Gastroesophageal sphincter (tissue), 4 donors: Measurements from ENCODE around the gene TNFSF10. TPM values are rescaled to one million over a fixed set of nuclear protein-coding genes. Genes with fewer than 3 reads are reported as not detected.

Experiments
- ATAC-seq: fragments of 150-250 bp; one replicate; pipeline ENCODE4 v1.9.1; 2016; ENCODE audit warnings: mild to moderate bottlenecking, moderate library complexity
- H3K27ac ChIP-seq, 4 donors: fragments of 200-600 bp; sonication (generic) in 3 of 4; 1 replicate in 3 of 4; 2 replicates in 1 of 4; pipeline ENCODE4 v1.5.1; 2016 to 2019
- H3K27me3 ChIP-seq: fragments of 200-600 bp; sonication (generic); one replicate; pipeline ENCODE4 v1.5.1; 2019
- H3K36me3 ChIP-seq, 2 donors: fragments of 200-600 bp; sonication (generic); one replicate each; pipeline ENCODE4 v1.5.1; 2019; ENCODE audit warnings: control low read depth in 1 of 2
- H3K4me1 ChIP-seq, 3 donors: fragments of 200-600 bp; sonication (generic); 1 replicate in 2 of 3; 2 replicates in 1 of 3; pipeline ENCODE4 v1.5.1; 2016 to 2019; ENCODE audit warnings: control low read depth in 2 of 3
- H3K4me3 ChIP-seq, 2 donors: fragments of 200-600 bp; sonication (generic); one replicate each; pipeline ENCODE4 v1.5.1; 2019; ENCODE audit warnings: mild to moderate bottlenecking in 1 of 2, moderate library complexity in 1 of 2
- H3K9me3 ChIP-seq, 3 donors: fragments of 200-600 bp; sonication (generic); one replicate each; pipeline ENCODE4 v1.5.1; 2017 to 2019; ENCODE audit warnings: control low read depth in 2 of 3
- EP300 ChIP-seq: sonication (generic); formaldehyde crosslinking; IDR thresholded peaks from one replicate; pipeline ENCODE4 v1.6.1; 2017; ENCODE audit warnings: antibody characterized with exemption, mild to moderate bottlenecking
- POLR2A ChIP-seq, 2 donors: fragments of 450-650 bp; IDR thresholded peaks; one replicate each; pipeline ENCODE4 v1.6.1; 2017; ENCODE audit warnings: antibody characterized with exemption in 2 of 2, mild to moderate bottlenecking in 2 of 2, moderate library complexity in 1 of 2
- POLR2AphosphoS5 ChIP-seq: sonication (generic); formaldehyde crosslinking; IDR thresholded peaks from one replicate; pipeline ENCODE4 v1.6.1; 2017; ENCODE audit warnings: antibody characterized with exemption
- WGBS, 2 donors: methylation state at CpG; one replicate each; pipeline ENCODE4 v1.1.5; 2018; ENCODE audit warnings: low coverage in 1 of 2; 5-methylcytosine and 5-hydroxymethylcytosine counted together
- total RNA-seq, 4 donors: library from RNA; depleted of rRNA; stranded (reverse); fragments of >200 nt; gene quantifications; one replicate each; pipeline ENCODE4 v1.1.0, GENCODE V29; 2016
- TF ChIP-seq, protein P1 (sequence below), 4 experiments: fragments of 200-600 bp in 2 of 4; fragments of 450-650 bp in 2 of 4; sonication (generic) in 1 of 4; IDR thresholded peaks; one replicate each; pipeline ENCODE4 v1.5.1; 2017 to 2019; ENCODE audit warnings: antibody characterized with exemption in 4 of 4, mild to moderate bottlenecking in 2 of 4, moderate library complexity in 2 of 4

TNFSF10 gene
- total RNA-seq, 4 donors from 2014 or later = 21.5 to 32.3 (median 27.1) TPM

DNA sequence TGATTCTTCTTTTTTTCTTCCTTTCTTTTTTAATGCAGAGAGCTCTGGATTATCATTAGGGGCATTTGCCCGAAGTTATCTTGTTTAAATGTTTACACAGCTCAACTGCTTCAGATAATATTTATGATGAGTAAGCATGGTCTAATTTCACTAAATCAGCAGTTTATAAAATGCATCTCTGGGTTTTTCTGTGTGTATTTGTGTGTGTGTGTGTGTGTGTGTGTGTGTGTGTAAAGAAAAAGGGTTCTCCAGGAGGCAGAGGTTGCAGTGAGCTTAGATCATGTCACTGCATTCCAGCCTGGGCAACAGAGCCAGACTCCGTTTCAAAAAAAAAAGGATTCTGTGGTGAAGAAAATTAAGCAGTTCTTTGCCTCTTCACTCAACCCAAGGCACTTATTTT lies 25.9 kb upstream of the TNFSF10 start:
- TF ChIP-seq EP300 = no peak
- no peak for TF ChIP-seq POLR2A (IDR thresholded peaks at IDR 0.05)
- TF ChIP-seq, protein P1, sequence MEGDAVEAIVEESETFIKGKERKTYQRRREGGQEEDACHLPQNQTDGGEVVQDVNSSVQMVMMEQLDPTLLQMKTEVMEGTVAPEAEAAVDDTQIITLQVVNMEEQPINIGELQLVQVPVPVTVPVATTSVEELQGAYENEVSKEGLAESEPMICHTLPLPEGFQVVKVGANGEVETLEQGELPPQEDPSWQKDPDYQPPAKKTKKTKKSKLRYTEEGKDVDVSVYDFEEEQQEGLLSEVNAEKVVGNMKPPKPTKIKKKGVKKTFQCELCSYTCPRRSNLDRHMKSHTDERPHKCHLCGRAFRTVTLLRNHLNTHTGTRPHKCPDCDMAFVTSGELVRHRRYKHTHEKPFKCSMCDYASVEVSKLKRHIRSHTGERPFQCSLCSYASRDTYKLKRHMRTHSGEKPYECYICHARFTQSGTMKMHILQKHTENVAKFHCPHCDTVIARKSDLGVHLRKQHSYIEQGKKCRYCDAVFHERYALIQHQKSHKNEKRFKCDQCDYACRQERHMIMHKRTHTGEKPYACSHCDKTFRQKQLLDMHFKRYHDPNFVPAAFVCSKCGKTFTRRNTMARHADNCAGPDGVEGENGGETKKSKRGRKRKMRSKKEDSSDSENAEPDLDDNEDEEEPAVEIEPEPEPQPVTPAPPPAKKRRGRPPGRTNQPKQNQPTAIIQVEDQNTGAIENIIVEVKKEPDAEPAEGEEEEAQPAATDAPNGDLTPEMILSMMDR (IDR thresholded peaks at IDR 0.05) = no peak
- no peak for TF ChIP-seq POLR2AphosphoS5
- H3K27ac ChIP-seq = no peak overlapping the region
- no peaks in the 10 kb centered on the region for H3K27me3 ChIP-seq
- no peak overlapping the region for H3K4me3 ChIP-seq
- no peaks in the 10 kb centered on the region for H3K9me3 ChIP-seq
- ATAC-seq = no peak
- no peaks in the 10 kb centered on the region for H3K36me3 ChIP-seq
- 51 to 60% methylated on average over 2 of the region's 2 CpGs for WGBS, 2 donors
- H3K4me1 ChIP-seq = peaks cover 0 to 24% (median 0%) of the 10 kb centered on the region in 3 donors

DNA sequence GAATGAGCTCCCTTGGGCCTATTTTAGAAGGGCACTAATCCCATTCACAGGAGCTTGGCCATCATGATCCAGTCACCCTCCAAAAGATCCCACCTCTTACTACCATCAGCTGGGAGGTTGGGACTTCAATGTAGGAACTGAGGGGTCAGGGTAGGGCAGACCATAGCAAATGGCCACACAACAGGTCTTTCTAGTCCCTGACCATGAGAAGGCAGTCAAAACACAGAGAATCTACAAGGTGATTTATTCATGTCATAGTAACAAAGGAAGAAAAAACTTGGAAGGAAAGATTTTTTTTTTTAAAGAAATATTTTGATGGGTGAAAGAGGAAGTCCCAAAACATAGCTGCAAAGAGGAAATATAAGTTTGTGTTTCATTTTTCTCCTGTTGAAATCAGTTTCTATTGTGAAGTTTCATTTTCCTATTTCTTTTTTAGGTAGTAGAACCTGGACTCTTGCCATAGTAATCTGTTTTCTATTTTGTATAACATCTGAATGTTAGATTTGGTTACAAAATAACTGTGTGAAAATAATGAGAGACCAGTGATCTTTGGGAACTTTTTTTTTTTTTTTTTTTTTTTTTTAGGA lies 23.5 kb upstream of the TNFSF10 start:
- Histone ChIP-seq H3K27me3 (no peaks in the 10 kb centered on the region), H3K4me1 (peaks cover 4 to 44% (median 9%) of the 10 kb centered on the region in 3 donors), H3K27ac (peak overlapping the region in 1 of 4 donors; percentile 2), H3K36me3 (no peaks in the 10 kb centered on the region), H3K9me3 (no peaks in the 10 kb centered on the region), H3K4me3 (no peak overlapping the region)
- no peak for ATAC-seq
- TF ChIP-seq POLR2A (IDR thresholded peaks at IDR 0.05) (no peak), EP300 (no peak), POLR2AphosphoS5 (no peak)
- TF ChIP-seq, protein P1 (IDR thresholded peaks at IDR 0.05) = no peak

DNA sequence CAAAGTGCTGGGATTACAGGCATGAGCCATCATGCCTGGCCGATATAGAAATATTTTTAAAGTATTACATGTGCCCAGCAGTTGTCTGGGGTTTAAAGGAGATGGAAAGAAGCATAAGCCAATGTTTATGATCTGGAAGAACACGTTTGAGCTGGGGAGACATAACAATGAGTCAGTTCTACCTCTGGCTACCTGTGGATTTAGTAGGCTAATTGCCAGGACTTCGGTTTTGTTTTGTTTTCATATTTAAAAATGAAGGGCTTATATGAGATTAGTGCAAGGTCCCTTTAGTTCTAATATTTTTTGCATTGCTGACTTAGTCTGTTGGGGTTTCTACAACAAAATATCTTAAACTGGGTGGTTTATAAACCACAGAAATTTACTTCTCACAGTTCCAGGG lies 22.9 kb upstream of the TNFSF10 start:
- no peaks in the 10 kb centered on the region for H3K27me3 ChIP-seq
- 49 to 51% methylated on average over 3 of the region's 3 CpGs for WGBS, 2 donors
- no peak for ATAC-seq
- H3K4me1 ChIP-seq = peaks cover 4 to 50% (median 9%) of the 10 kb centered on the region in 3 donors
- no peaks in the 10 kb centered on the region for H3K36me3 ChIP-seq
- H3K27ac ChIP-seq = no peak overlapping the region
- H3K9me3 ChIP-seq = no peaks in the 10 kb centered on the region
- no peak overlapping the region for H3K4me3 ChIP-seq
- TF ChIP-seq POLR2AphosphoS5 (no peak), POLR2A (IDR thresholded peaks at IDR 0.05) (no peak), EP300 (no peak)
- TF ChIP-seq, protein P1 (IDR thresholded peaks at IDR 0.05) = no peak

DNA sequence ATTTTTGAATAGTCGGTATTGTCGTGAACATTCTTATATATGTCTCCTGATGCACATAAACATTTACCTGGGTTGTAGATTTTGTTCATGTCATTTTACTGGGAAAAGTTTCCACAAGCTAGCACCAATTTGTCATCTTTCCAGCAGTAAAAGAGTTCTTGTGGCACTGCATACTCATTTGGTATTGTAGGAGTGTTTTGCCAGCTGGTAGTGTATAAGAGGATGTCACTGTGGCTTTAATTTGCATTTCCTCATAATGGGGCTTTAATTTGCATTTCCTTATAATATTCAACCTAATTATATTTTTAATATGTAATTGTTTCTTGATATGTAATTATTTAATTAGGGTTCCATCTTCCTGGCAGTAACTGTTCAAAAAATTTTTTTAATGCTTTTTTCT lies 21.2 kb upstream of the TNFSF10 start:
- Histone ChIP-seq H3K27me3 (no peaks in the 10 kb centered on the region), H3K36me3 (no peaks in the 10 kb centered on the region), H3K4me1 (peaks cover 4 to 51% (median 9%) of the 10 kb centered on the region in 3 donors), H3K4me3 (no peak overlapping the region), H3K27ac (no peak overlapping the region), H3K9me3 (no peaks in the 10 kb centered on the region)
- TF ChIP-seq EP300 = no peak
- no peak for TF ChIP-seq POLR2A (IDR thresholded peaks at IDR 0.05)
- TF ChIP-seq POLR2AphosphoS5 = no peak
- TF ChIP-seq, protein P1 (IDR thresholded peaks at IDR 0.05) = no peak
- WGBS, 2 donors = 88 to 100% methylated on average over 1 to 2 of the region's 2 CpGs
- ATAC-seq = no peak

DNA sequence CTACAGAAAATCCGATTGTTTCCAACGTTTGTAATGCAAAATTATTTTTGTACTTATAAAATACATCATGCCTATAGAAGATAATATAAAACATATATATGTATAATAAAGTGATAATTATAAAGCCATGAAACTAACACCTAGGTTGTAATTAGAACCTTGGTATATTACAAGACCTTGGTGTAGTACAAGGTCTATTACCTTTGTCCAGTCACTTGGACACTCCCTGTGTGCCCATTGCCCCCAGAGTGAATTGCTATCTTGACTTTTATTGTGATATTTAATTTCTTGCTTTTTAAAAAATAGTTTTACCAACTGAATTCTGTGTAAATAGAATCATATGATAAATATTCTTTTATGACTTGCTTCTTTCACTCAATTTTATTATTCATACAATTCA lies 20.7 kb upstream of the TNFSF10 start:
- Histone ChIP-seq H3K9me3 (no peaks in the 10 kb centered on the region), H3K36me3 (no peaks in the 10 kb centered on the region), H3K4me1 (peaks cover 4 to 51% (median 9%) of the 10 kb centered on the region in 3 donors), H3K4me3 (no peak overlapping the region), H3K27ac (no peak overlapping the region), H3K27me3 (no peaks in the 10 kb centered on the region)
- no peak for ATAC-seq
- TF ChIP-seq EP300 (no peak), POLR2AphosphoS5 (no peak), POLR2A (IDR thresholded peaks at IDR 0.05) (no peak)
- TF ChIP-seq, protein P1 (IDR thresholded peaks at IDR 0.05) = no peak
- WGBS, 2 donors = 64 to 70% methylated on average over 2 of the region's 2 CpGs
